ENCODE measurements around the gene BAIAP3.

BAIAP3 gene

DNA sequence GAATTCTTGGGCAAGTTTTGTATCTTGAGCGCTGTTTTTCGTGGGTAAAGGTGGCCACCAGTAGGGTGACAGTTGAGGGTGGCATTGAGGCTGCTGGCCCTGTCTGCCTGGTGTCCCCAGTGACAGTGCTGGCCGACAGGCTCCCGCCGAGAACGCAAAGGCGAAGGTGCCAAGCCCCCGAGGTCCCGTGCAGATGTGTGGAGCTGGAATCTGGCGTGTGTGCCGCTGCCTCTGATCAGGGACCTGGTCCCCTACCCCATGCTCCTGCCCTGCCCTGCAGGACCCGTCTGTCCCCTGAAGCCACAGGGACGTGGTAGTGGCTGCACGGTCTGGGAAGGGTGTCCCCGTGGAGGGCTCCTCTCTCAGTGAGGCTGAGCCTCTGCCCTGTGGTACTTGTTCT, 20.5 kb upstream of the BAIAP3 start:
- WGBS (ENCODE audit: insufficient coverage), result 95% methylated on average over 13 of the region's 15 CpGs
- H3K9me3 ChIP-seq (ENCODE audit: control extremely low read depth in 1 of 5, control insufficient read depth in 4 of 5, insufficient read depth in 2 of 5, low read depth in 1 of 5, low read length in 4 of 5), result no peaks in the 10 kb centered on the region
- DNase-seq, result no peak
- H3K27me3 ChIP-seq (replicated peaks in 2 of 5; ENCODE audit: control insufficient read depth in 4 of 5, insufficient read depth in 5 of 5, low read length in 4 of 5), result no peaks in the 10 kb centered on the region
- H3K36me3 ChIP-seq (ENCODE audit: control insufficient read depth in 4 of 4, insufficient read depth in 4 of 4, low read length in 3 of 4), result peaks cover 9 to 64% (median 46%) of the 10 kb centered on the region in 4 experiments
- H3K4me1 ChIP-seq (ENCODE audit: control extremely low read depth in 1 of 4, control insufficient read depth in 4 of 4, insufficient read depth in 4 of 4, low read length in 3 of 4), result peaks cover 13 to 30% (median 23%) of the 10 kb centered on the region in 4 experiments
- peak overlapping the region in 1 of 2 experiments; percentile 80 for H3K27ac ChIP-seq (ENCODE audit: insufficient read depth in 1 of 2, low read depth in 1 of 2, low read length in 2 of 2, poor library complexity in 1 of 2, severe bottlenecking in 2 of 2)
- no peak overlapping the region for H3K4me3 ChIP-seq (ENCODE audit: control insufficient read depth in 1 of 7, extremely low read depth in 1 of 7, insufficient read depth in 4 of 7, low read depth in 2 of 7, low read length in 6 of 7)
- ChIA-PET CTCF (interaction anchor here (0.6 to 2.9 kb wide), 2 partner anchors 23 to 411 kb away, joined by 3 to 10 read pairs; no protein-coding TSS in a partner anchor), POLR2A (no interaction called here)

DNA sequence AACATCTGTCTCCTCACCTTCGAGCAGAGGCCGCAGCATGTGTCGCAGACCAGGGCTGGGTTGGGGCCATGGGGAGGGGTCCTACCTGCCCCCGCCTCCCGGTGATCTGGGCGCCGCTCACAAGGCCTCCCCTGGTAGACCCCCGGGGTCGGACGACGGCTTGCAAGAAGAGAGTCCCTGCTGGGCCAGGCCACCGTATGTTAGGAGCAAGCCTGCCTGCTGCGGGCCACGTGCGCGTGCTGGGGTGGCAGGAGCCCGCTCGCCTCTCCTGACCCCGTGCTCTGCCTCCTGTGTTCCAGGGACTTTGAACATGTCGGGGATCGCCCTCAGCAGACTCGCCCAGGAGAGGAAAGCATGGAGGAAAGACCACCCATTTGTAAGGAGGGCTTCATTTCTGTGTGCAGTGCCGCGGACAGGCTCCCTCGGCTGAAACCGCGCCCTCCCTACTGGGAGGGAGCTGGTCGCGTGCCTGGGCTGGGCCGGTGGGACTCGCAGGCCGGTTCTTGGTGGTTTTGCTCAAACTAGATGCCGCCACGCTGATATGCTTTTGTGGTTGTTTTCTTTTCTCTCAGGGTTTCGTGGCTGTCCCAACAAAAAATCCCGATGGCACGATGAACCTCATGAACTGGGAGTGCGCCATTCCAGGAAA, 19.6 kb upstream of the BAIAP3 start:
- H3K36me3 ChIP-seq (ENCODE audit: control insufficient read depth in 4 of 4, insufficient read depth in 4 of 4, low read length in 3 of 4), result peaks cover 12 to 74% (median 53%) of the 10 kb centered on the region in 4 experiments
- WGBS (ENCODE audit: insufficient coverage), result 89% methylated on average over 35 of the region's 38 CpGs

DNA sequence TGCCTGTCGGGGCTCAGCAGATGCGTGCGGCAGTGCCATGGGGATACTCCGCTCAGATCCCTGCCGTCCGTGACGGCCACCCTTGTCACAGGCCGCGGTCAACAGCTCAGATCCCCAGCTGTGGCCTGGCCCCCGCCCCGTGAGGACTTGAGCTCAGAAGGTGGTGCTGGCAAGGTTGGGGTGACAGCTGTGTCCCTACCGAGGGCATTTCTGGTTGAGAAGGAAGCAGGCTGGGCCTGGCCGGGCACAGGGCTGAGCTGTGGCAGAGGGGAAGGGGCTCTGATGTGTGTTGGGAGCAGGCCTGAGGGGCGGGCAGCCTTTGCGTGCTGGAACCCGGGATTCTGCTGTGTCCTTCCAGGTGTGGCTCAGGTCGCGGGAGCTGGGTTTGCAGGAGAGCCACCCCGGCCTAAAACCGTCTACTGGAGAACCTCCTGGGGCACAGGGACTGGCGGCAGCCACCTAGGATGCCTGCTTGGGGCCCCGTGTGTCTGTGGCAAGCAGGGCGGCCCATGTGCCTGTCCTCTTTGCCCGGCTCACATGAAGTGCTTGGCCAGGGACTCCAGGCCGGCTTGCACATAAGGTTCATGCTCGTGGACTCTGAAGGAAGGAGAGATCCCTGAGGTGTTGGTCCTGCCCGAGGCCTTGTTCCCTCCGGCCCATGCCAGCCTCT, 18.9 kb upstream of the BAIAP3 start:
- no peak for DNase-seq
- no peak overlapping the region for H3K27ac ChIP-seq (ENCODE audit: insufficient read depth in 1 of 2, low read depth in 1 of 2, low read length in 2 of 2, poor library complexity in 1 of 2, severe bottlenecking in 2 of 2)
- ChIA-PET POLR2A (no interaction called here), CTCF (interaction anchor here (1.1 to 2.9 kb wide), 3 partner anchors 9 to 21 kb away, joined by 3 to 10 read pairs (median 5); no protein-coding TSS in a partner anchor)
- peaks cover 13 to 30% (median 23%) of the 10 kb centered on the region in 4 experiments for H3K4me1 ChIP-seq (ENCODE audit: control extremely low read depth in 1 of 4, control insufficient read depth in 4 of 4, insufficient read depth in 4 of 4, low read length in 3 of 4)
- no peak overlapping the region for H3K4me3 ChIP-seq (ENCODE audit: control insufficient read depth in 1 of 7, extremely low read depth in 1 of 7, insufficient read depth in 4 of 7, low read depth in 2 of 7, low read length in 6 of 7)
- H3K9me3 ChIP-seq (ENCODE audit: control extremely low read depth in 1 of 5, control insufficient read depth in 4 of 5, insufficient read depth in 2 of 5, low read depth in 1 of 5, low read length in 4 of 5), result no peaks in the 10 kb centered on the region
- no peaks in the 10 kb centered on the region for H3K27me3 ChIP-seq (replicated peaks in 2 of 5; ENCODE audit: control insufficient read depth in 4 of 5, insufficient read depth in 5 of 5, low read length in 4 of 5)
- WGBS (ENCODE audit: insufficient coverage), result 97% methylated on average over 26 of the region's 28 CpGs
- H3K36me3 ChIP-seq (ENCODE audit: control insufficient read depth in 4 of 4, insufficient read depth in 4 of 4, low read length in 3 of 4), result peaks cover 16 to 81% (median 59%) of the 10 kb centered on the region in 4 experiments

More for the DNA sequence above, 19.6 kb upstream of the BAIAP3 start:
- POLR2A ChIA-PET, result no interaction called here
- Histone ChIP-seq H3K27me3 (replicated peaks in 2 of 5; ENCODE audit: control insufficient read depth in 4 of 5, insufficient read depth in 5 of 5, low read length in 4 of 5) (no peaks in the 10 kb centered on the region), H3K9me3 (ENCODE audit: control extremely low read depth in 1 of 5, control insufficient read depth in 4 of 5, insufficient read depth in 2 of 5, low read depth in 1 of 5, low read length in 4 of 5) (no peaks in the 10 kb centered on the region), H3K4me1 (ENCODE audit: control extremely low read depth in 1 of 4, control insufficient read depth in 4 of 4, insufficient read depth in 4 of 4, low read length in 3 of 4) (peaks cover 13 to 30% (median 23%) of the 10 kb centered on the region in 4 experiments), H3K4me3 (ENCODE audit: control insufficient read depth in 1 of 7, extremely low read depth in 1 of 7, insufficient read depth in 4 of 7, low read depth in 2 of 7, low read length in 6 of 7) (no peak overlapping the region), H3K27ac (ENCODE audit: insufficient read depth in 1 of 2, low read depth in 1 of 2, low read length in 2 of 2, poor library complexity in 1 of 2, severe bottlenecking in 2 of 2) (no peak overlapping the region)
- DNase-seq, result no peak
- CTCF ChIA-PET, result interaction anchor here (1.1 to 2.9 kb wide), 2 partner anchors 12 to 22 kb away, joined by 3 to 10 read pairs; no protein-coding TSS in a partner anchor

DNA sequence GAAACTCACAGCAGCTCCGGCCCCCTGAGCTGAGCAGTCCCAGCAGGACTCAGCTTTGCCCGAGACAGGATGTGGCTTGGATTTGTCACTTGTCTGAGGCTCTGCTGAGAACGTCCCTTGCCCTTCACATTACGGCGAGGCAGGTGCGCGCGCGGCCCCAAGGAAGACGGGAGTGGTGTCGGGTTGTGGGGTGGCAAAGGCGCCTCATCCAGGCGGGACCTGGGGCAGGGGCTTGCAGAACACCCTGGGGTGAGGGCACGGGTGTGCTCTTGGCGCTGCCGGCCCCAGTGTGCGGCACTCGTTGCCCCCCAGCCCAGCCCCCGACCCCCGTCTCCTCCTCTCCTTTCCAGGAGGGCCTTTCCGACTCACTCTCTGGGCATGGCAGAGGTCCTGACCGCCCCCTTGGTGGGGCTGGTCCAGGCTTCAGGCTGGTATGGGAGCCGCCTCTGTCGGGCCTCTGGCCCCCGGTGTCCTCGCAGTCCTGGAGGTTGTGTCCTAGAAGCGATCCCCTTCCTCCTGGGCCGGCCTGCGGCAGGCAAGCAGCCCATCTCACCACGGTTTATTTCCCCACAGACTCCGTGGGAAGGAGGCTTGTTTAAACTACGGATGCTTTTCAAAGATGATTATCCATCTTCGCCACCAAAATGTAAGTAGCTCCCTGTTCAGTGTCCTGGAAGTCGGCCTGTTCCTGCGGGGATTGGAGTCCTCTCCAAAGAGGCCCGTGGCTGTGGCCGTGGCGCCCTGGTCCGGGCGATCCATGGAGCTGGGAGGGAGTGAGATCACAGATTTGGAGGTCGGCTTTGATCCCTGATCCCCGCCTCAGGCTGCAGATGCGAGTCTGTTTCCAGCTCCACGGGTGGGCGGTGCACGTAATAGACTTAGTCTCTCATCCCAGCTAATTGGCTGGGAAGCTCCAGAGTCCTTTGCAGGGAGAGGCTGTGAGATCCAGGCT, 18.1 kb upstream of the BAIAP3 start:
- WGBS (ENCODE audit: insufficient coverage), result 96% methylated on average over 33 of the region's 46 CpGs
- DNase-seq, result no peak
- H3K27ac ChIP-seq (ENCODE audit: insufficient read depth in 1 of 2, low read depth in 1 of 2, low read length in 2 of 2, poor library complexity in 1 of 2, severe bottlenecking in 2 of 2), result no peak overlapping the region
- ChIA-PET POLR2A (no interaction called here), CTCF (interaction anchor here (0.6 to 2.9 kb wide), 6 partner anchors 10 to 1230 kb away, joined by 3 to 10 read pairs (median 4); no protein-coding TSS in a partner anchor)
- H3K4me3 ChIP-seq (ENCODE audit: control insufficient read depth in 1 of 7, extremely low read depth in 1 of 7, insufficient read depth in 4 of 7, low read depth in 2 of 7, low read length in 6 of 7), result no peak overlapping the region
- peaks cover 10 to 27% (median 23%) of the 10 kb centered on the region in 4 experiments for H3K4me1 ChIP-seq (ENCODE audit: control extremely low read depth in 1 of 4, control insufficient read depth in 4 of 4, insufficient read depth in 4 of 4, low read length in 3 of 4)
- no peaks in the 10 kb centered on the region for H3K27me3 ChIP-seq (replicated peaks in 2 of 5; ENCODE audit: control insufficient read depth in 4 of 5, insufficient read depth in 5 of 5, low read length in 4 of 5)
- peaks cover 16 to 89% (median 66%) of the 10 kb centered on the region in 4 experiments for H3K36me3 ChIP-seq (ENCODE audit: control insufficient read depth in 4 of 4, insufficient read depth in 4 of 4, low read length in 3 of 4)
- H3K9me3 ChIP-seq (ENCODE audit: control extremely low read depth in 1 of 5, control insufficient read depth in 4 of 5, insufficient read depth in 2 of 5, low read depth in 1 of 5, low read length in 4 of 5), result no peaks in the 10 kb centered on the region

DNA sequence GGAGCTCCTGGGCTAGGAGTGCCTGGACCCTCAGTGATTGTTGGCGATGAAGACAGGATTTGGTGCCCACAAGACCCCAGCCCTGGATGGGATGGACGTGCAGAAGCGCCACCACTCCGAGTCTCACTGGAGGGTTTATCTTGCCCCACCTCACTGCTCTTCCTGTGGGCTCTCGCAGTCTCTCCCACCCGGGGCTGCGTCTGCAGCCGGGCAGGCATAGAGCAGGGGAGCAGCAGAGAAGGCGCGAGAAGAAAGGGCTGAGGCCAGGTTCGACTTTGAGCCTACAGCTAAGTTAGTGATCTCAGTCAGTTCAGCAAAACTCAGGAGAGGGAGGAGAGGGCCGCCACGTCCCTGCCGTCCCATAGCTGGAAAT, 17.4 kb upstream of the BAIAP3 start:
- CTCF ChIA-PET, result interaction anchor here (0.6 to 1.8 kb wide), 4 partner anchors 11 to 1230 kb away, joined by 3 to 5 read pairs (median 4); no protein-coding TSS in a partner anchor
- 97% methylated on average over 13 of the region's 14 CpGs for WGBS (ENCODE audit: insufficient coverage)
- Histone ChIP-seq H3K27ac (ENCODE audit: insufficient read depth in 1 of 2, low read depth in 1 of 2, low read length in 2 of 2, poor library complexity in 1 of 2, severe bottlenecking in 2 of 2) (no peak overlapping the region), H3K9me3 (ENCODE audit: control extremely low read depth in 1 of 5, control insufficient read depth in 4 of 5, insufficient read depth in 2 of 5, low read depth in 1 of 5, low read length in 4 of 5) (no peaks in the 10 kb centered on the region), H3K36me3 (ENCODE audit: control insufficient read depth in 4 of 4, insufficient read depth in 4 of 4, low read length in 3 of 4) (peaks cover 16 to 95% (median 72%) of the 10 kb centered on the region in 4 experiments), H3K4me3 (ENCODE audit: control insufficient read depth in 1 of 7, extremely low read depth in 1 of 7, insufficient read depth in 4 of 7, low read depth in 2 of 7, low read length in 6 of 7) (no peak overlapping the region), H3K27me3 (replicated peaks in 2 of 5; ENCODE audit: control insufficient read depth in 4 of 5, insufficient read depth in 5 of 5, low read length in 4 of 5) (no peaks in the 10 kb centered on the region), H3K4me1 (ENCODE audit: control extremely low read depth in 1 of 4, control insufficient read depth in 4 of 4, insufficient read depth in 4 of 4, low read length in 3 of 4) (peaks cover 3 to 21% (median 16%) of the 10 kb centered on the region in 4 experiments)
- POLR2A ChIA-PET, result no interaction called here
- no peak for DNase-seq

DNA sequence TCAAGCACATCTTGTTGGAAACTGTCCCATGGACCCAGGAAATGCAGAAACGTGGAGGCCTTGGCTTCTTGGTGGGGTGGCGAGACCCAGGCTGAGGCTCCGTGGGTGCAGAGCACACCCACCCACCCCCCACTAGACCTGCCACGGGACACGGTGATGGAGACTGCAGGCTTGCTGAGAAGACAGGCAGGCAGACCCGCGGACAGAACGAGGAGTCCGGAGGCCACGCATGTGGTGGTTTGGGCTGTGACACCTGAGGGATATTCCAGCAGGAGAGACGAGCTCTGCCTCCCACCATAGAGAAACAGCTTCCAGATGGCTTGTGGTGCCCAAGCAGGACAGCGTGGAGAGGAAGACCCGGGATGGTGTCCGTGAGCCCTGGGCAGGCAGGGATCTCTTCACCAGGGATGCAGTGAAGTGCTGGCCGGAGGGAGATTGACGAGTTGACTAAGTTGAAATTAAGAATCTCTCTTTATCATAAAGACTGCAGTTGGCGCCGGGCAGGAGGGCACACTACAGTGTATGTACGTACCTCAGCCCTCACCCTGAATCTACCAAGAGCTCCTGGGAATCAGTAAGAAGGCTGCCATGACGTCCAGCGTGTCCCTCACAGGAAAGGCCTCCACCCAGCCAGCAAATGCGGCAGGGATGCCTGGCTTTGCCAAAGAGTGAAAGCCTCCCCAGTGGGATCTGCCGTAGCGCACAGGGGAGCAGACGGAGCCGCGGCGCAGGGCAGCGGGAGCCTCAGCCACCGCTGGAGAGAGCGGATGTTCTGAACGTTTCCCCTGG, 15.8 kb upstream of the BAIAP3 start:
- Histone ChIP-seq H3K4me1 (ENCODE audit: control extremely low read depth in 1 of 4, control insufficient read depth in 4 of 4, insufficient read depth in 4 of 4, low read length in 3 of 4) (peaks cover 0 to 4% (median 1%) of the 10 kb centered on the region in 4 experiments), H3K27ac (ENCODE audit: insufficient read depth in 1 of 2, low read depth in 1 of 2, low read length in 2 of 2, poor library complexity in 1 of 2, severe bottlenecking in 2 of 2) (no peak overlapping the region), H3K4me3 (ENCODE audit: control insufficient read depth in 1 of 7, extremely low read depth in 1 of 7, insufficient read depth in 4 of 7, low read depth in 2 of 7, low read length in 6 of 7) (no peak overlapping the region), H3K9me3 (ENCODE audit: control extremely low read depth in 1 of 5, control insufficient read depth in 4 of 5, insufficient read depth in 2 of 5, low read depth in 1 of 5, low read length in 4 of 5) (no peaks in the 10 kb centered on the region), H3K27me3 (replicated peaks in 2 of 5; ENCODE audit: control insufficient read depth in 4 of 5, insufficient read depth in 5 of 5, low read length in 4 of 5) (no peaks in the 10 kb centered on the region), H3K36me3 (ENCODE audit: control insufficient read depth in 4 of 4, insufficient read depth in 4 of 4, low read length in 3 of 4) (peaks cover 16 to 93% (median 72%) of the 10 kb centered on the region in 4 experiments)
- no peak for DNase-seq
- whole genome bisulfite sequencing (ENCODE audit: insufficient coverage), result 96% methylated on average over 30 of the region's 32 CpGs
- CTCF ChIA-PET, result interaction anchor here (0.8 to 1.3 kb wide), 2 partner anchors 14 to 17 kb away, joined by 4 to 5 read pairs; no protein-coding TSS in a partner anchor
- POLR2A ChIA-PET, result interaction anchor here (1.0 kb wide), 1 partner anchor 25 kb away, joined by 3 read pairs; no protein-coding TSS in a partner anchor

Measured in common myeloid progenitor, CD34-positive (primary cell).